GM19395 (cell line): Measurements from ENCODE around the gene TMCC2.
A peak's percentile ranks its signal among the peaks of the same experiment; 100 is the strongest.
"Not testable (repeated sequence)": the region's sequence is repeated elsewhere in the genome, so short reads cannot be mapped to it uniquely, and the experiment has no call there.

Source experiments
- ATAC-seq: cut with Tn5 transposase; IDR thresholded peaks from one replicate; pipeline ENCODE4 v1.9.1; 2021; ENCODE audit warnings: mild to moderate bottlenecking, moderate library complexity; ENCODE audit not compliant: unreplicated experiment

The TMCC2 gene

GRCh38 chr1:205275133-205275532 lies 47.4 kb downstream of the TMCC2 start:
- no peak for ATAC-seq

- ATAC-seq = no peak
These were observed 48.4 kb downstream of the TMCC2 start for GRCh38 chr1:205275916-205276688.

GRCh38 chr1:205276689-205277065 lies 48.9 kb downstream of the TMCC2 start:
- ATAC-seq = no peak

- no peak for ATAC-seq
These were observed 52.2 kb downstream of the TMCC2 start for GRCh38 chr1:205279986-205280385.

- ATAC-seq = not testable (repeated sequence)
These were observed 53.1 kb downstream of the TMCC2 start for GRCh38 chr1:205280666-205281395.

GRCh38 chr1:205283270-205284147 lies 55.8 kb downstream of the TMCC2 start:
- ATAC-seq = no peak

GRCh38 chr1:205284420-205285144 lies 56.8 kb downstream of the TMCC2 start:
- ATAC-seq = no peak

- ATAC-seq = peak; percentile 40
These were observed 57.8 kb downstream of the TMCC2 start for GRCh38 chr1:205285381-205286101.

- no peak for ATAC-seq
These were observed 58.7 kb downstream of the TMCC2 start for GRCh38 chr1:205286335-205286950.

GRCh38 chr1:205287076-205287475 lies 59.3 kb downstream of the TMCC2 start:
- ATAC-seq = no peak

GRCh38 chr1:205287767-205288559 lies 60.2 kb downstream of the TMCC2 start:
- peak; percentile 85 for ATAC-seq

- ATAC-seq = no peak
These were observed 63.9 kb downstream of the TMCC2 start for GRCh38 chr1:205291596-205291995.

- ATAC-seq = no peak
These were observed 65.8 kb downstream of the TMCC2 start for GRCh38 chr1:205293350-205294074.

- no peak for ATAC-seq
These were observed 66.6 kb downstream of the TMCC2 start for GRCh38 chr1:205294175-205294917.

GRCh38 chr1:205294934-205295333 lies 67.2 kb downstream of the TMCC2 start:
- ATAC-seq = no peak

- ATAC-seq = no peak
These were observed 68.4 kb downstream of the TMCC2 start for GRCh38 chr1:205296154-205296553.

- not testable (repeated sequence) for ATAC-seq
These were observed 69.9 kb downstream of the TMCC2 start for GRCh38 chr1:205297546-205298177.
